ENCODE data around the gene KASH5.
A peak's percentile ranks its signal among the peaks of the same experiment; 100 is the strongest.

The KASH5 gene

GRCh38 chr19:49425922-49426592 lies 38.0 kb downstream of the KASH5 start:
- no peak overlapping the region for H3K27ac ChIP-seq
- H3K4me1 ChIP-seq, result peaks cover 78% of the 10 kb centered on the region
- H4K20me1 ChIP-seq, result peaks cover 25% of the 10 kb centered on the region
- TF ChIP-seq Cebpa-rat (IDR thresholded peaks at IDR 0.05), result no peak
- no peaks in the 10 kb centered on the region; the same call in 1 of the 2 replicates for H3K9me3 ChIP-seq
- peak overlapping the region; percentile 29; the same call in 1 of the 2 replicates for H3K4me3 ChIP-seq
- H3K36me3 ChIP-seq, result no peaks in the 10 kb centered on the region
- H3K27me3 ChIP-seq, result peaks cover 100% of the 10 kb centered on the region
- no peak overlapping the region for H3K9ac ChIP-seq
- H3K4me2 ChIP-seq, result peak overlapping the region; percentile 79

- Histone ChIP-seq H3K27ac (no peak overlapping the region), H3K9me3 (peaks cover 8% of the 10 kb centered on the region), H3K4me2 (0 out of 2 replicates have a peak overlapping the region, but pooled peaks have one; percentile 54), H4K20me1 (peaks cover 25% of the 10 kb centered on the region), H3K36me3 (no peaks in the 10 kb centered on the region), H3K4me1 (peaks cover 75% of the 10 kb centered on the region), H3K9ac (no peak overlapping the region), H3K4me3 (no peak overlapping the region), H3K27me3 (peaks cover 100% of the 10 kb centered on the region)
- no peak for TF ChIP-seq Cebpa-rat (IDR thresholded peaks at IDR 0.05)
Observed at GRCh38 chr19:49427339-49427738, 39.3 kb downstream of the KASH5 start.

- TF ChIP-seq Cebpa-rat (IDR thresholded peaks at IDR 0.05), result no peak
- H3K27me3 ChIP-seq, result peaks cover 100% of the 10 kb centered on the region
- 0 out of 2 replicates have a peak overlapping the region, but pooled peaks have one; percentile 14 for H3K4me3 ChIP-seq
- H3K36me3 ChIP-seq, result no peaks in the 10 kb centered on the region
- H4K20me1 ChIP-seq, result peaks cover 23% of the 10 kb centered on the region
- H3K9ac ChIP-seq, result no peak overlapping the region
- peak overlapping the region; percentile 54 for H3K4me2 ChIP-seq
- peaks cover 68% of the 10 kb centered on the region for H3K4me1 ChIP-seq
- peaks cover 15% of the 10 kb centered on the region for H3K9me3 ChIP-seq
- H3K27ac ChIP-seq, result no peak overlapping the region
Observed at GRCh38 chr19:49427855-49428546, 40.0 kb downstream of the KASH5 start.

DNA sequence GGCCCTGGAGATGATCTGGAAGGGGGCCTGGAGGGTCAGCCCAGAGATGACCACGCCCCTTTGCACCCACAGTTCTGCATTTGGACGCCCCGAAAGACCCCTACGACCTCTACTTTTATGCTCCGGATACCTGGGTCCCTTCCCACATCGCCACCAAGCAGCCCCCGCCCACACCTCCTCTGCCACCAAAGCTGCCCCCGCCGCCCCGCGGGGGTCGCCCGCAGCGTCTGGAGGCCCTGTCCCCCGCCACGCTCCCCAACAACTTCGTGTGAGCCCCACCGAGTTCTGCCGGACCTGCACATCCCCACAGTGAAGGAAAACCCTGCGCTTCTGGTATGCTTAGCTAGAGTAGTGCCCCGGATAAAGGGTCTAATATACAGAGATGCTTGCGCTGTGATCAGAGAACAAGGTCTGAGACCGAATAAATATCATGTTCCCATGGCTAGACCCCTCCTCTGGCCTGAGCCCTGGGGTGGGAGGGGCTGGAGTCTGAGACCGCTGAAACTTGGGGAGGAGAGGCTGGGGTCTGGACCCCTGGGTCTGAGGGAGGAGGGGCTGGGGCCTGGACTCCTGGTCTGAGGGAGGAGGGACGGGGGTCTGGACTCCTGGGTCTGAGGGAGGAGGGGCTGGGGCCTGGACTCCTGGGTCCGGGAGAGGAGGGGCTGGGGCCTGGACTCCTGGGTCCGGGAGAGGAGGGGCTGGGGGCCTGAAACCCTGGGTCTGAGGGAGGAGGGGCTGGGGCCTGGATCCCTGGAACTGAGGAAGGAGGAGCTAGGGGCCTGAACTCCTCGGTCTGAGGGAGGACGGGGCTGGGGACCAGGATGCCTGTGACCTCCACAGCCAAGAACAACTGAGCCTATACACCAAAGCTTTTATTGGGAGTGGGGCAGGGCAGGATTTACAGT lies 40.8 kb downstream of the KASH5 start:
- no peak for TF ChIP-seq Cebpa-rat (IDR thresholded peaks at IDR 0.05)
- H3K9ac ChIP-seq, result no peak overlapping the region
- peak overlapping the region; percentile 54; the same call in 1 of the 2 replicates for H3K4me2 ChIP-seq
- H3K36me3 ChIP-seq, result no peaks in the 10 kb centered on the region
- H3K27ac ChIP-seq, result no peak overlapping the region
- H3K9me3 ChIP-seq, result peaks cover 23% of the 10 kb centered on the region
- peaks cover 100% of the 10 kb centered on the region for H3K27me3 ChIP-seq
- no peak overlapping the region for H3K4me3 ChIP-seq
- peaks cover 60% of the 10 kb centered on the region for H3K4me1 ChIP-seq
- H4K20me1 ChIP-seq, result peaks cover 17% of the 10 kb centered on the region

DNA sequence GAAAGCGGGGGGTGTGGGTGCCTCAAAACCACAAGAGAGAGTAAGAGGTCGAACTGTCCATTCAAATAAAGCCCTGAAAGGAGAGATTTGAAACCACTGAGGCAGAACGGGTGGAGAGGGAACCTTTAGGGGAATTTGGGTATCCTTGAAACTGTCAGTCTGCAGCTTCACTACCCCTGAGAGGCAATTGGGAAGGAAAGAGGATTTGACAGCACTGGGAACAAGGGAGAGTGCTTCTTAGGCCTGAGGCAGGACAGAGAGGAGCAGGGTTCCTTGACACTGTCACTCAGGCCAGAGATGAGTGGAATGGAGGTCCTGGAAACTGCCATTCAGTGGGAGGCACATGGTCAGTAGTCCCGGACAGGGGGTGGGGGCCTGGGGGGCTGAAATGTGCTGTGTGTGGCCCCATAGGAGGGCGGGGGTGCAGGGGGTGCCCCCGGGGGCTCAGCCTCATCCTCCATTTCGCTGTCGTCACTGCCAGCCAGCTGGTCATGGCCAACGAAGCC lies 42.2 kb downstream of the KASH5 start:
- 0 out of 2 replicates have a peak overlapping the region, but pooled peaks have one; percentile 5 for H3K4me2 ChIP-seq
- H3K27ac ChIP-seq, result no peak overlapping the region
- H3K9me3 ChIP-seq, result peaks cover 23% of the 10 kb centered on the region
- peaks cover 49% of the 10 kb centered on the region for H3K4me1 ChIP-seq
- H3K9ac ChIP-seq, result no peak overlapping the region
- H3K36me3 ChIP-seq, result no peaks in the 10 kb centered on the region
- peaks cover 100% of the 10 kb centered on the region for H3K27me3 ChIP-seq
- no peak for TF ChIP-seq Cebpa-rat (IDR thresholded peaks at IDR 0.05)
- H4K20me1 ChIP-seq, result peaks cover 17% of the 10 kb centered on the region
- H3K4me3 ChIP-seq, result no peak overlapping the region

DNA sequence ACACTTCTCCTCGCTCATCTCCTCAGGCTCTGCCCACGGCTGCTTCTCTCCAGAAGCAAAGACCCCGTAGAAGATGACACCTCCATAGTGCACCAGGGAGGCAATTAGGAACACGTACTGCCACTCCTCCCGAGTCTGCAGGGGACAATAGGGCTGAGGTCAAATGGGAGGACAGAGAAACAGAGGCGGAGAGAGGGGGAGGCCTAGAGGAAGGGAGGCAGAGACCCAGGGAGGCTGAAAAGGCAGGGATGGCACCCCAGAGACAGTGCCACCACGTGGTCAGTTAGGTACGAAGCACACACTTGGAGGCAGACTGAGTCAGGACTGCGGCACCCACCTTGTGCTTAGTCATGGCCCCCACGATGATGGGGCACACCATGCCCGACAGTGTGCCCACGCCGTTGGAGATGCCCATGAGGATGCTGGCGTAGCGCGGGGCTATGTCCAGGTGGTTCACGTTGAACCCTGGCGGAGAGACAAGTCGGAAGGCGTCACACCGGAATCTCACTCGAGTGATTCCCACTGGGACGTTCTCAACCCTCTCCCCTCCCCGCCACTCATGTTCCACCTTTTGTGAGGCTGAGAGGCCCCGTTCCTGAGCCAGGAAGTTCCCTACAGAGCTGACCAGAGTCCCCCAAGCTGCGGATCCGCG lies 42.8 kb downstream of the KASH5 start:
- Histone ChIP-seq H3K9me3 (peaks cover 23% of the 10 kb centered on the region), H3K36me3 (no peaks in the 10 kb centered on the region), H3K4me3 (no peak overlapping the region), H3K4me1 (peaks cover 43% of the 10 kb centered on the region), H3K4me2 (0 out of 2 replicates have a peak overlapping the region, but pooled peaks have one; percentile 5), H3K27ac (no peak overlapping the region), H3K27me3 (peaks cover 100% of the 10 kb centered on the region), H4K20me1 (peaks cover 11% of the 10 kb centered on the region), H3K9ac (no peak overlapping the region)
- TF ChIP-seq Cebpa-rat (IDR thresholded peaks at IDR 0.05), result no peak

- Histone ChIP-seq H3K9me3 (peaks cover 23% of the 10 kb centered on the region), H3K4me2 (no peak overlapping the region), H3K4me1 (peaks cover 37% of the 10 kb centered on the region), H3K4me3 (no peak overlapping the region), H3K9ac (no peak overlapping the region), H3K27me3 (peaks cover 100% of the 10 kb centered on the region), H3K27ac (no peak overlapping the region), H3K36me3 (no peaks in the 10 kb centered on the region), H4K20me1 (peaks cover 6% of the 10 kb centered on the region; the same call in 1 of the 2 replicates)
- TF ChIP-seq Cebpa-rat (IDR thresholded peaks at IDR 0.05), result no peak
Observed at GRCh38 chr19:49431330-49431749, 43.3 kb downstream of the KASH5 start.

DNA sequence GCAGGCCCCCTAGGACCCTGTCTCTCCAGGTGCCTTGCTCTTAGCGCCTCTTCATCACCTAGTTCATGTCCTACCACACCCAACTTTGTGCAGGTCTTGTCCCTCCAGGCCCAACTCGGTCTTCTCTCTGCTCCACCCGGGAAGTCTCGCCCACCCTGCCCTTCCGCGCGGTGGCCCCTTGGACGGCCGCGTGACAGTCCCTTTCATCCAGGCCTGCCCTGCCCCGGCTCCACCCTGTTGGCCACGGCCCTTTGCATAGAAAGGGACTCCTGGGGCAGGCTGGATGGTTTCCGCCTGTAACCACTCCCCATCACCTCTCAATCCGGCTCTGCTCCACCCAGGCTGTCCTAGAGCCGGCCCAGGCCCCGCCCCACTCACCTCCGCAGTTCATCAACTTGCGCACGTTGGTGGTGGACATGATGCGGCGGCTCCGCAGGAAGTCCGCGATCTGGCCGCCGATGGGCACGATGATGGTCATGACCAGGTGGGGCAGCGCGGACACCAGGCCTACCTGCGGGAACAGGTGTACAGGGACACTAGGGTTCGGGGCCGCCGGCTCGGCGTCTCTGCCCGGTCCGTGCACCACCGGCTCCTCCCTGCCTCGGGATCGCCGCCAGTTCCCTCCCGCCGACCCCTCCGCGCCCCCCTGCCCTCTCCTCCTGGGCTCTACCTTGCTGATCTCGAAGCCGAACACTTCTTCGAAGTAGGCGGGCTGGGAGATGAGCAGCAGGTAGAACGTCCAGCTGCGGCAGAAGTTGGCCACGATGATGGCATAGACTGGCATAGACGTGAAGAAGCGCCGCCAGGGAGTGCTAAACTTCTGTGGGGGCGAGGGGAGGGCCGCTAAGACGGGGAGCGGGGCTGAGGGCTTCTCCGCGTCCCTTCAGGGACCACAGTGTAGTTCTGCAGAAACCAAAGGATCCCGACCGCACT lies 44.4 kb downstream of the KASH5 start:
- H3K4me1 ChIP-seq, result peaks cover 27% of the 10 kb centered on the region
- H3K4me3 ChIP-seq, result 0 out of 2 replicates have a peak overlapping the region, but pooled peaks have one; percentile 28
- peaks cover 100% of the 10 kb centered on the region for H3K27me3 ChIP-seq
- no peaks in the 10 kb centered on the region for H3K36me3 ChIP-seq
- H3K9me3 ChIP-seq, result peaks cover 23% of the 10 kb centered on the region
- H3K27ac ChIP-seq, result no peak overlapping the region
- peaks cover 6% of the 10 kb centered on the region; the same call in 1 of the 2 replicates for H4K20me1 ChIP-seq
- no peak for TF ChIP-seq Cebpa-rat (IDR thresholded peaks at IDR 0.05)
- no peak overlapping the region for H3K9ac ChIP-seq
- peak overlapping the region; percentile 14; the same call in 1 of the 2 replicates for H3K4me2 ChIP-seq

Measured in BLaER1 (cell line).